IPS-NIHi7 (cell line): ENCODE results near the gene EPHB1.
"Not testable (repeated sequence)": the region's sequence is repeated elsewhere in the genome, so short reads cannot be mapped to it uniquely, and the experiment has no call there.

ENCODE experiments used
- DNase-seq: peaks from one replicate; pipeline ENCODE4 v3.0.0; 2012; ENCODE audit warnings: mixed read lengths; ENCODE audit errors: extremely low spot score

Gene EPHB1

DNA sequence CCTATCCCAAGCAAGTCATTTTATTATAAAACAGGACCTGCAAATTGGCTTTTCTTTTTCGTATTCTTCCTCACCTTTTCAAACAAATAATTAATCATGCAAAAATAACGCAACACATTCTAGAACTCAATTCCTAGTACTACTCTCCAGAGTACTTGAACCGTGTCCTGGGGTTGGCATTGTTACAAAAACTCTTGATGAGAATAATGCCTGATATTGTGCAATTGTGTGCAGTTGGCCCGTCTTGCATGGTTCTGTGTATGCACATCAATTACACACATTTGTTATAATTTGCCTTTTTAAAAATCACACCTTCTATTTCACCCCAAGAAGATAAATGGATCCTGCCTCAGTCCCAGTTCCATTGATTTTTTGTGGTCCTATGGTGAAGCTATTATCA is 205.4 kb downstream of the EPHB1 start:
- no peak for DNase-seq

DNA sequence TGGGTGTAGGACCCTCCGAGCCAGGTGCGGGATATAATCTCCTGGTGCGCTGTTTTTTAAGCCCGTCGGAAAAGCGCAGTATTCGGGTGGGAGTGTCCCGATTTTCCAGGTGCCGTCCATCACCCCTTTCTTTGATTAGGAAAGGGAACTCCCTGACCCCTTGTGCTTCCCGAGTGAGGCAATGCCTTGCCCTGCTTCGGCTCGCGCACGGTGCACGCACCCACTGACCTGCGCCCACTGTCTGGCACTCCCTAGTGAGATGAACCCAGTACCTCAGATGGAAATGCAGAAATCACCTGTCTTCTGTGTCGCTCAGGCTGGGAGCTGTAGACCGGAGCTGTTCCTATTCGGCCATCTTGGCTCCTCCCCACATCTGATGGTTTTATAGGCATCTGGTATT is 210.6 kb downstream of the EPHB1 start:
- DNase-seq = not testable (repeated sequence)

DNA sequence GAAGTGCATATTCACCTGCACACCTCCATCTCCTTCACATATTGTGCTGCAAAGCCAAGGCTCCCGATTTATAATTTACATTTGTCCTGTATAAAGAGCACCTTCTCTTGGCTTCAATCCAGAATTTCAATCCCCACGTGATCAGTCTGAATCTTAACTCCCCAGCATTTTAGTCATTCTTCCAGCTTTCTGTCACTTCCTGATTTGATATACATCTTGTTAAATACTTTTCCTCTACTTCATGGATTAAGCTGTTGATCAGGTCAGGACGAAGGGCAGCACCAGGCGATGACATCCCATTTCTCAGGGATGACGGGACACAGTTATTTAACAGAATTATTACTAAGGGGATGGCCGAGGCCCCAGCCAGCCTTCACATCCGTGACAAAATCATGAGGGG is 212.5 kb downstream of the EPHB1 start:
- no peak for DNase-seq

DNA sequence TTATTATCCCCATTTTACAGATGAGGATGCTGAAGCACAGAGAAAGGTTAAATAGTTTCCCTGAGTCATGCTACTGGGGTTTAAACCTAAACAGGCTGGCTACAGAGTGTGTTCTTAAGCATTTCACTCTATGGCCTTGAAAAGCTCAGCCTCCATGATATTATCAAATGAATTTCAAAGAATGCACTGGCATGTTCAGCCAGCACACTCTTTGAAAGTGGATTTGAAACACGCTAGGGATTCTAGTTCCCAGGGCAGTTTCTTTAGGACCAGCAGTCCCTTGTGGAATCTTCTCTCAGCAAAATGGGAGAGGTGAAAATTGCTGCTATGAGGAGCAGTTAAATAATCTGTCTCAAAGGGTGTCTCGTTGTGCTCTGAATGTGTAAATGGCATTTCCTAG is 213.3 kb downstream of the EPHB1 start:
- no peak for DNase-seq

DNA sequence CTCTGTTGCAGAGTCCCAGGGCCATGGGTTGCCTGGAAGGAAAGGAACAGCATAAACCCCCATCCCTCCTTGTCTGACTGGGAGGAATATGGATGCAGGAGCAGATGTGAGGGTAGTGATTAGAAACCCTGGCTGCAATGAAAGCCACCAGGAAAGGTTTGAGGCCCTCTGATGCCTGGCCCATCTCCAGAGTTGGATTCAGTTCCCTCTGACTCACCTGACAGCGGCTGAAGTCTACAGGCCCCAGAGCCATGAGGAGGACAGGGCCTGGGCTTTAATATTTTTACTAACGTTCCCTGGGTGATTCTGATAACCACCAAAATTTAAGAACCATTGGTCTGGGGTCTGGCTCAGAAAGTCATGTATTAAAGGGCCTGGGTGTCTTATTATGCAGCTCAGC is 214.0 kb downstream of the EPHB1 start:
- no peak for DNase-seq

DNA sequence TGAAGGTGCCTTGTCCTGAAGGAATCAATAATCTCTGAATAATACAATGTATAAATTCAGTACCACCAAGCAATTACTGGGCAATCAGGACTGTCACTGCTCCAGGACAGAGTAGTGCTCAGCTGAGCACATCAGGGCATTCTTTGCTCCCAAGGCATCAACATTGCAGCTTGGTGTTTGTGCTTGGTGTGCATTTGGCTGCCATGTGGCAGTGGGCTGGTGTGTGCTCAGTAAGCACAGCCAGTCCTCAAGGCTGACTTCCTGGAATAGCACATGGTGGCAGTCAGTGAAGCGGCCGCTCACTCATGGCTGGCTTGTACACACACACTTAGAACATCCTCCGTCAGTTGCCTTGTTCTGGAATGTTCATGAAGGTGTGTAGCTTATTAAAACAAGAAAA is 217.0 kb downstream of the EPHB1 start:
- no peak for DNase-seq

DNA sequence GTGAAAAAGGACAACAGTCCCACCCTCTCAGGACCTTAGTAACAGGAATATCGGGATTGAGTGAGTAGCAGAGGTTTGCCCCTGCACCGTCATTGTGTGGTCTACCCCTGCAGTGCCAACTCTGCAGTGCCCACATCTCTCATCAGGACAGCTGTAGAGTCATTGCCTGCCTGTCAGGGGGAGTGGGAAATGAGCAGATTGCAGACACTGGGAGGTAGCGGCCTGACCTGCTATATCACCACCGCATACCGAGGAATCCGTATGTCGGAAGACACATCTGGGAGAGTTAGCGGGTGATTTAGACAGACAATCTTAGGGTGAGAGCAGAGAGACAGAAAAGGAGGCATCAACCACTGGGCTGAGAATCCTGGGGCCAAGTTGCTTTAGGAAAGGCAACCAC is 218.1 kb downstream of the EPHB1 start:
- no peak for DNase-seq

DNA sequence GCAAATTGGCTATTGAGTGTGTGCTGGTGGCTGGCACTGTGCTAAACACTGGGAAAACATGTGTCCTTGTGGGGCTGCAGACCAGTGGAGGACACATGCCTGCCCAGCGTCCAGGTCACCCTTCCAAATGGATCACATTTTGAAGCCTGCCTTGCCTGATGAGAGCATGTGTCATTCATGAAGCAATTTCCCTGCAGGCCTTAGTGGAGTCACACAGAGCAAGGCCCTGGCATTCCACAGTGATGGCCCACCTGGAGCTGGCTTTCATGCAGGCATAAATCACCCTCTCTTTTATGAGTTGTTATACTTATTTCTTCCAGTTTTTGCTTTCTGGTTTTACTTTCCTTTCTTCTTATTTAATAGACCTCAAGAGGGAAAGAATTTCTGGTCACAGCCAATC is 219.5 kb downstream of the EPHB1 start:
- DNase-seq = no peak

DNA sequence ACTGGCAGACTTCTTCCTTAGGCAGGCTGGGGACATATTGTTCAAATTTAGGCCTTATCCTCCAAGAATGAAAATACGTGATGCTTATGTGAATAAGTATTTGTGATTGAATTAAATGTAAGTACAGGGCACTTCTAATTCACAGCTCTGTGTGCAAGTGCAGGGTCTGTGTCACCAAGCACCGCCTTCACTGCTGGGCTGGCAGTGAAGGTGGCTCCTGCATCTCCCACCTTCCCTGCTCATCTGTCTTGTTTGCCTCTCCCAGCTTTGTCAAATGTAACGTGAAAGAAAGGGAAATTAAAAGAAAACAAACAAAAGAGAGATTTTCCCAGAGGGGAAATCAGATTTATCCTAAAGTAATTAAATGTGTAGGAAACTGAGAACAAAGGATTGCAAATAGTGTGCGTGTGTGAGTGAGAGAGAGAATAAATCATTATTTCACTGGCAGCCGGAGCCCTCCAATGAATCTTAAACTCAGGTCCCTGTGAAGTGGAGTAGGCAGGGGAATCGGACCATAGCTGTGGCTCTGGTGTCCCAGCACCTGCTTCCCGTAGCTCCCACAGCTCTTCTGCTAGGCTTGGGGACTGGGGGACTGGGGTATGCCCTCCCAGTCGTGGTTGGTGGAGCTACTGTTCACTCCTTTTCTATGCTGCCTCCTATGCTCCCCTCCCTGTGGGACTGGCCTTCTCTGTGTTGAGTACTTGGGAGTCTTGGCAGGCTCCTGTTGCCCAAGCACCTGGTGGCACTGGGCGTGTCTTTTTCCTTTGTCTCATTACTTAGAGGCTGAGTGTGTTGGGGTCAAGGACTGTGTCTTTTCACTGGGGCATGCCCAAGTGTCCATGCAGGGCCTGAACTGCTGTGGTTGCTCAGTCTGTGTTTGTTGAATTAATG is 222.2 kb downstream of the EPHB1 start:
- no peak for DNase-seq

DNA sequence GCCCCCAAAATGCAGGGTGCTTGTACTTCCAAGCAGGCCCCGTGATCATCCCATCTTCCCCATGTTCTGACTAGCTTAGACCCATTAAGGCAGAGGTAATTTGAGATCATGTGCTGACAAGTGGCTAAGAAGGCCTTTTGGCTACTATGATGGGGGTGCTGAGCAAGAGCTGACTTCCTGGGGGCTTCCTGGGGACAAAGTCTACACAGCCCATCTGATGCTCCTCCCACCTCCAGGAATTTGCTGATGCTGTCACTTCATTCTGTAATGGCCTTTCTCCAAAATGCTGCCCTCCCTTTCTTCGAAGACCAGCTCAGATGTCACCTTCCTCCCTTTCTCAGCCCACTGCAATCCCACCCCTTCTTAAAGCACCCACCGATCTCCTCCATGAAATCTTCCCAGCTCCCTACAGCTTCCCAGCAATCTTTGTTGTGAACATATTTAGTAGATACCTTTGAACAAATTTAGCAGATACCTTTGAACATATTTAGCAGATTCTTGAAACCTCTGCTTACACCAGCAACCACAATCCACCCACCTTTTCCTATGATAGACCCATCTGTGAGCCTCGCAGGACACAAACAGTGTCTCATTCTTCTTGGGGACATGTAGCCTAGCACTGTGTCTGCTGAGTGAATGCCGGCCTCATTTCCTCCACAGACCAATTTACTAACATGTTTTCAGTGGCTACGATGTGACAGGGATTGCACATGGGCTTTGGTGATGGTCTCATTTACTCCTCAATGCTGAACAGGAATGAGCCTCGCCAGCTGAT is 223.3 kb downstream of the EPHB1 start:
- DNase-seq = no peak

DNA sequence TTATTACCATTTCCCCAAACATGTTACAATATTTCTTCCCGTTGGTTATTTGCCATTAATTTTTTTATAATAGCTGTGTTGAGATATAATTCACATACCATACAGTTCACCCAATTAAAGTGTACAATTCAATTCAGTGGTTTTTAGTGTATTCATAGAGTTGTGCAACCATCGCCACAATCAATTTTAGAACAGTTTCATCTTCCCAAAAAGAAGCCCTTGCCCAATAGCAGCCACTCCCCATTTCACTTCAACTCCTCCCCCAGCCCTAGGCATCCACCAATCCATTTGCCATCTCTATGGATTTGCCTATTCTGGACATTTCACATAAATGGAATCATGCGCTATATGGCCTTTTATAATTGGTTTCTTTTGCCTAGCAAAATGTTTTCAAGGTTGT is 225.1 kb downstream of the EPHB1 start:
- DNase-seq = no peak

DNA sequence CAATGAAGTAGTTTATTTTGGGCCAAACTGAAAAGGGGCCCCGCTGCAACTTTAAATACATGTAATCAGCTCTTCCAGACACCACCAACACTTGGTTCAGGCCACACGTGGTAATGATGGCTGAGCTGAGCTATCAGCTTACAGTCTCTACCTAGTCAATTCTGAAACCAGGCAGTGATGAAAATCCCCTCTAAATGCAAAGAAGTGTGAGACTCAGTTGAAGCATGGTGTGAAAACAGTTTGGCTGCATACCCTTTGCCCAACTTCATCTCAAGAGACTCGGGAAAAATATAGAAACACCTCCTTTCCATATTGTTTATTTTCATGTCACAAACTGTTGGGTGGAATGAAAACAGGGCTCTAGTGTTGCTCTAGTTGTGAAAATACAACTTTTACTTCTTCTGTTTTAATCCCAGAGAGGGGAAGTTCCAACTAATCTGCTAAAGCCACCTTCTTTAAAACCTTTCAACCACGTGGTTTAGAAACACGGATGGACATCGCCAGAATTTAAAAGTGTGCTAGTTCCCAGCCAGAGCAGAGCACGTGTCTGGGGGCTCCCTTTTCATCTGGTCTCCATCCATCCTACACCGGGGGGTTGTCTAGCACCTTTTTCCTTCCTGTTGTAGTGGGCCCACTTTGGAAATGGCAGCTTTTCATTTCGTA is 229.1 kb downstream of the EPHB1 start:
- no peak for DNase-seq

DNA sequence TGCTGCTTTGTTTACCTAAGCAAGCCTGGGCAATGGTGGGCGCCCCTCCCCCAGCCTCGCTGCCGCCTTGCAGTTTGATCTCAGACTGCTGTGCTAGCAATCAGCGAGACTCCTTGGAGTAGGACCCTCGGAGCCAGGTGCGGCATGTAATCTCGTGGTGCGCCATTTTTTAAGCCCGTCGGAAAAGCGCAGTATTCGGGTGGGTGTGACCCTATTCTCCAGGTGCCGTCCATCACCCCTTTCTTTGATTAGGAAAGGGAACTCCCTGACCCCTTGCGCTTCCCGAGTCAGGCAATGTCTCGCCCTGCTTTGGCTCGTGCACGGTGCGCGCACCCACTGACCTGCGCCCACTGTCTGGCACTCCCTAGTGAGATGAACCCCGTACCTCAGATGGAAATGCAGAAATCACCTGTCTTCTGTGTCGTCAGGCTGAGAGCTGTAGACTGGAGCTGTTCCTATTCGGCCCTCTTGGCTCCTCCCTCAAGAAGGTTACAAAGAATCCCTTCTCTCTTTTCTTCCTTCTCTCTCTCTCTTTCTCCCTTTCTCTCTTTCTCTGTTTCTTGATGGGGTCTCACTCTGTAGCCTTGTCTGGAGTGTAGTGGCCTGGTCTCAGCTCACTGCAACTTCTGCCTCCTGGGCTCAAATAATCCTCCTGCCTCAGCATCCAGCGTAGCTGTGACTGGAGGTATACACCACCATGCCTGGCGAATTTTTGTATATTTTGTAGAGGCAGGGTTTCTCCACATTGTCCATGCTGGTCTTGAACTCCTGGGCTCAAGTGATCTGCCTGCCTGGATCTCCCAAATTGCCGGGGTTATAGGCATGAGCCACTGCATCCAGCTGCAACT is 235.9 kb downstream of the EPHB1 start:
- DNase-seq = not testable (repeated sequence)

DNA sequence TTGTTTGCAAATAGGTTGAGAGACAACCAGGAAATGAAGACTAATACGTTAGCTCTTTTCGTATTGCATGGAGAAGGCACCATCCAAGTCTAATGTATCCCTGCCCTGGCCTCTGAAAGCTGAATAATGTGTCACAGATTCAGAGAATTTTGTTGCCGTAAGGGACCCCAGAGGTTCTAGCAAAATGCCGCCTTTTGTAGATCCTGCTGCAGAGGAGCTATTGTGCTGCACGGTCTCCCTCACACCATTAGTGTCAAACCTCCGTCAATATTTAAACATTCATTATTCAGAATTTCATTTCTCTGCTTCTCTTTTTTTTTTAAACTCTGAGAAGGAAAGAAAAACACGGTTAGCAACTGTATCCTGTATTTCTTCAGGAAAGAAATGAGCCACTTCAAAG is 238.7 kb downstream of the EPHB1 start:
- no peak for DNase-seq

DNA sequence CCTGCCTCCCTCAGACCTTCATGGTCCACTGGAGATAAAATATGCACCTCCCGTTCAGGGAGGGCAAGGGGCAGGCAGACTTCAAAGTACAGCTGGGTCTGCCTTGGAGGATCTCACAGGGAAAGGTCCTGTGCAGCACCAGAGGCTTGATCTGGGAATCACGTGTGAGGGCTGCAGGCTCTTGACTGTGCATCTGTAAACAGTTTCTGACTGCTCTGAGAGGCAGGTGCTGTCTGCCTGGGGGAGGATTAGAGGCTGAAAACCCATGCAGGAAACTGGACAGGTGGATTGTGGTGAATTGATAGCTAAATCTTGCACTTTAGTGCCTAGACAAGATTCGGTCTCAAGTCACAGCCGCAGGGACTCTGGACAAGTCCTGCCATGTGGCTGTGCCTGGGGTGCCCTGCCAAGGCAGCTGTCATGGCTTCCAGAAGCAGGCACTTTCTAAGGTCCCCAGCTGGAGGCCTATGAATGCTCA is 239.3 kb downstream of the EPHB1 start:
- no peak for DNase-seq

DNA sequence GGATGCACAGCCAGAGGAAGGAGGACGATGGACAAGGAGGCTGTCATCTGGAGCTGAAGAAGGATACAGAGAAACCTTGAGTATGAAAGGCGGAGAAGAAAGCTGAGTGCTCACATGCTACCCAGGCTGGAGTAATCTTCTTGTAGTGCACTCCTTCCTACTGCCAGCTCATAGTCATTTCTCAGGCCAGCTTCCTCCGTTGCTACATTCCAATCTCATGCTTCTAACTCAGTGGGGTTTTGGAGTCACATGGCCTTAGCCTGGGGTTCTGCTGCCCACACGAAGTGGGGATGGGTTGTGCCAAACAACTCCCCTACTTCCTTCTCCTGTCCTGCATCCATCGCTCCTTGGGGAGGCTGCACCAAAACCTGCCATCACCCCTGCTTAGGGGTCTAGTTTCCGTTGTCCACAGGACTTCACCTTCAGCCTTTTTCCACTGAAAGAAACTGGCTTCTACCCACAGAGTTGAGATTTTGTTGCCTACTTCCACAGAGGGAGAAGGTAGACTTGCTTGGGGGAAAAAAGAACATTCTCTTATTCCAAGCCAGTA is 239.9 kb downstream of the EPHB1 start:
- no peak for DNase-seq

DNA sequence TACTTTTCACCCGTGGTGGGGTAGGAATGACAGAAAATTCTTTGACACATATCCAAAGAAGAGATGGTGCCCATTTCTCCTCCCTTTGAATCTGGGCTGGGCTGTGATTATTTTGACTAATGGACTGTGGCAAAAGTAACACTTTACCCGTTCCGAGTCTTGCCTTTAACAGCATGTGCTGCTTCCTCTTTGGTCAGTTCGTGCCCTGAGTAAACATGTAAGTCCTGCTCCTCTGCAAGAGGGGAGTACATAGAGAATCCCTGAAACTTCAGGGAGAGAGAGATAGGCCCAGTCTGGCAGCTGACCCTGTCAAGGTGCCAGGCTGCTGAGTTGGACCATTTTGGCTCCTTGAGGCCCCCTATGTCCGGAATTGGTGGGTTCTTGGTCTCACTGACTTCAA is 243.1 kb downstream of the EPHB1 start:
- DNase-seq = no peak

DNA sequence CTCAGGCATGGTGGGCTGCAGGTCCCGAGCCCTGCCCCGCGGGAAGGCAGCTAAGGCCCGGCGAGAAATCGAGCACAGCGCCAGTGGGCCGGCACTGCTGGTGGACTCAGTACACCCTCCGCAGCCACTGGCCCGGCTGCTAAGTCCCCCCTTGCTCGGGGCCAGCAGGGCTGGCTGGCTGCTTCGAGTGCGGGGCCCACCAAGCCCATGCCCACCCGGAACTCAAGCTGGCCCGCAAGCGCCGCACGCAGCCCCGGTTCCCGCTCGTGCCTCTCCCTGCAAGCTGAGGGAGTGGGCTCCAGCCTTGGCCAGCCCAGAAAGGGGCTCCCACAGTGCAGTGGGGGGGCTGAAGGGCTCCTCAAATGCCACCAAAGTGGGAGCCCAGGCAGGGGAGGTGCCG is 244.5 kb downstream of the EPHB1 start:
- not testable (repeated sequence) for DNase-seq

DNA sequence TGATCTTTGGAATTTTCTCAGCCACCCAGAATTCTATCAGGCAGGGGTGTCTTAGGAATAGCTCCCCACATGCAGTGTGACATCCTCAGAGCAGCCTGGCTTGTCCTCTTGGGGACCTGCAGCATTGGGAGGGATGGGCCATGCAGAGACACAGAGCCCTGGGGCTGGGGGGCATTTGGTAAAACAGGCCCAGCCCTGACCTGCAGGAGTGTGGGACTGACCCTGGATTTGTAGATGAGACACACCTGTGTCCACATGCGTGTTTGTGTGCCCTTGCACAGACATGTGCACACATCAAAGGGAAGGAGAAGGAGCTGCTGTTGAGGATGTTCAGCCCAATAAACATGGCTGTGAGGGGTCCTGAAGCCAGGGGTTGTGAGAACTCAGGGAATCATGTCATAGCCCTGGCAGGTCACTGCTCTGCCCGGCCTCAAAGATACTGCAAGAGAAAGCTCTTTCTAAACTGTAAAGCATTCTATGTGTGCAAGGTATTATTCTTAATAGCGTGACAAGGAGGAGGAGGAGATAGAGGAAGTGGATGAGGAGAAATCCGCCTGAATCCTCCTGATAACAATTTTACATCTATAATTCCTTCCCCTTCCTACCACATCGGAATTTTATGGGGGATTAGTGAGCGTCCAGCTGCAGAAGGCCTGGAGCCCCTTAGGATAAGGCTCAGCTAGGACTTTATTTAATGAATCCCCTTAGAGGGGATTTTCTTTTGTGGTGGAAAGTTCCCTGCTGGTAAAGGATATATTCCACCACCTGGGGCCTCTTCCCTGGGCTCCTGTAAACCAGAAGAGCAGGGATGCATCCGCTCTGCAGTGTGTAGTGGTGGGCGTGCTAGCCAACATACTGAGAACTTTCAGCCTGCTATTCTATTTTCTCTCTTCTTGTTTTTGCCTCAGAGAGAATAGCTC is 245.5 kb downstream of the EPHB1 start:
- no peak for DNase-seq

DNA sequence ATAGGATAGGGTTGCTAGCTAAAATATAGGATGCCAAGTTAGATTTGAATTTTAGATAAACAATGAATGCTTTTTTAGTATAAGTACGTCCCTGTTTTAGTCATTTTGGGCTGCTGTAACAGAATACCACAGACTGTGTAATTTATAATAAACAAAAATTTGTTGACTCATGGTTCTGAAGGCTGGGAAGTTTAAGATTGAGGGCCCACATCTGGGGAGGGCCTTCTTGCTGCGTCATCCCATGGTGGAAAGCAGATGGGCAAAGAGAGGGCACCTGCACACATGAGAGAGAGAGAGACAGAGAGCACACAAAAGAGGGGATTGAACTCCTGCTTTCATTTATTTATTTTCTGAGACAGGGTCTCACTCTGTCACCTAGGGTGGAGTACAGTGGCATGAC is 246.5 kb downstream of the EPHB1 start:
- DNase-seq = no peak
